NCI-H1694 treated with DMSO at 0.1 percent for 48 hours (cell line): Measurements from ENCODE around the gene ASMT.
"Not testable (repeated sequence)": the region's sequence is repeated elsewhere in the genome, so short reads cannot be mapped to it uniquely, and the experiment has no call there.

ENCODE experiments used
- DNase-seq: peaks from one replicate; lab custom pipeline; 2025; lab: John Stamatoyannopoulos, UW

ASMT gene, protein sequence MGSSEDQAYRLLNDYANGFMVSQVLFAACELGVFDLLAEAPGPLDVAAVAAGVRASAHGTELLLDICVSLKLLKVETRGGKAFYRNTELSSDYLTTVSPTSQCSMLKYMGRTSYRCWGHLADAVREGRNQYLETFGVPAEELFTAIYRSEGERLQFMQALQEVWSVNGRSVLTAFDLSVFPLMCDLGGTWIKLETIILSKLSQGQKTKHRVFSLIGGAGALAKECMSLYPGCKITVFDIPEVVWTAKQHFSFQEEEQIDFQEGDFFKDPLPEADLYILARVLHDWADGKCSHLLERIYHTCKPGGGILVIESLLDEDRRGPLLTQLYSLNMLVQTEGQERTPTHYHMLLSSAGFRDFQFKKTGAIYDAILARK

DNA sequence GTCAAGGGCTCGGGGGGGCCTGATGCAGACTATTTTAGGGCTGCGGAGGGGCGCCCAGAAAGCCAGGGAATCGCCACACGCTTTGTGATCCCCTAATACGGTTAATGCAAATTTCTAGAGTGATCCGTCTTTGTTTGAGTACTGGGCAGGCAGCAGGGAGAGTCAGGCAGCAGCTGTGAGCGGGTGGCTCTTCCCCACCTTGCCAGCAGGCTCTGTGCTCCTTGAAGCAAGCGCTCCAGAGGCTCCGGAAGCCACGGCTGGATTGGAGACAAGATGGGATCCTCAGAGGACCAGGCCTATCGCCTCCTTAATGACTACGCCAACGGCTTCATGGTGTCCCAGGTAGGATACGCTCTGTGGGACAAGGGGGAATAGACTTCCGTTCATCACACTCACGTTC is at the start of gene ASMT:
ASMT (plus strand) TSS at position 133 of the 400 bp plus-strand sequence; CDS start at position 274, 141 bp downstream.
- DNase-seq, result no peak

GRCh38 chrX:1574181-1574580 is 40.7 kb upstream of the ASMT start:
- DNase-seq, result not testable (repeated sequence)

GRCh38 chrX:1576201-1576992 is 38.5 kb upstream of the ASMT start:
- no peak for DNase-seq

- no peak for DNase-seq
Measured at GRCh38 chrX:1577845-1578244, 37.0 kb upstream of the ASMT start.

- DNase-seq, result no peak
Measured at GRCh38 chrX:1578511-1579173, 36.2 kb upstream of the ASMT start.

GRCh38 chrX:1581132-1581531 is 33.7 kb upstream of the ASMT start:
- peak; percentile 11 for DNase-seq

DNA sequence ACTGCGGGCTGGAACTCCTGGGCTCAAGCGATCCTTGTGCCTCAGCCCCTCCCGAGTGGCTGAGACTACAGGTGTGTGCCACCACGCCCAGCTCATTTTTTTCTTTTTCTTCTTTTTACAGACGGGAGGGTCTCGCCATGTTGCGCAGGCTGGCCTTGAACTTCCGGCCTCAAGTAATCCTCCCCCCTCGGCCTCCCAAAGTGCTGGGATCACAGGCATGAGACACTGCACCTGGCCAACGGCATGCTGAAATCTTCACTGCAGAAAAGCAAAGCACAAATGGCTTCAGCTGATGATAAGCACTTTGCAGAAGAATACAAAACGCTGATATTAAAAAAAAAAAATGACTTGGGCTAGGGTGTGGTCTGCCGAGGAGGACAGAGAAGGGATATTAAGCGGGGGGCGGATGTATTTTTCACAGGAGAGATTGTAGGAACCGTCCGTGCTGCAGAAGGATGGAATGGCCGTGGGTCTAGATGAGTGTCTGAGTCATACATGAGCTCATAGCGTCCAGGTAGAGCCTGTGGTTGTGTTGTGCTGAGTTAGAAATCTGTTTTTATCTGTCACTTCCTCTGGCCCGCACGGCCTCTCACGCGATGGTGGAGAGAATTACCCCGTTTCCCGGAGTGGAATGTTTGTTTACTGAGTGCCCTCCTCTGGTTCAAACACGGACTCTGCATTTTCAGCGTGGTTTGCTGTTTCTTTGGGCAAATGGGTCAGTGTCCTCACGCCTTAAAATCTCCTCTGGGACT is 32.0 kb upstream of the ASMT start:
- no peak for DNase-seq

GRCh38 chrX:1584237-1585011 is 30.4 kb upstream of the ASMT start:
- no peak for DNase-seq

DNA sequence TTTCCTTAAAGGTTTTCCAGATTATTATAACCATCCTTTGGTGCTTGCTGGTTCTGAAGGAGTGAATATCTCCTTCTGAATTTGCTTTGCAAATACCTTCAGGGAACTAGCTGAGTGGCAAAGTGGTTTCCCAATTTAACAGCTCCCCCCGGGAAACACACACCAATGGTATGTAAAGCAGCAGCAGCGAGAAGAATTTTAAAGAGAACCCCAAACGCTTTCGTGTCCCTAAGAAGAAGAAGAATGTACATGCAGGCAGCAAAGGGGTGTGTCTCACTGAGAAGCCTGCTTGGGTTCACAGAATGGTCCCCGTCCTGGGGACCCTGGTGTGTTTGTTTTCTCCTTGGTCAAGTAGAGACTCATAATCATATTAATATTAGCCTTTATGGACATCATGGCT is 27.7 kb upstream of the ASMT start:
- no peak for DNase-seq

DNA sequence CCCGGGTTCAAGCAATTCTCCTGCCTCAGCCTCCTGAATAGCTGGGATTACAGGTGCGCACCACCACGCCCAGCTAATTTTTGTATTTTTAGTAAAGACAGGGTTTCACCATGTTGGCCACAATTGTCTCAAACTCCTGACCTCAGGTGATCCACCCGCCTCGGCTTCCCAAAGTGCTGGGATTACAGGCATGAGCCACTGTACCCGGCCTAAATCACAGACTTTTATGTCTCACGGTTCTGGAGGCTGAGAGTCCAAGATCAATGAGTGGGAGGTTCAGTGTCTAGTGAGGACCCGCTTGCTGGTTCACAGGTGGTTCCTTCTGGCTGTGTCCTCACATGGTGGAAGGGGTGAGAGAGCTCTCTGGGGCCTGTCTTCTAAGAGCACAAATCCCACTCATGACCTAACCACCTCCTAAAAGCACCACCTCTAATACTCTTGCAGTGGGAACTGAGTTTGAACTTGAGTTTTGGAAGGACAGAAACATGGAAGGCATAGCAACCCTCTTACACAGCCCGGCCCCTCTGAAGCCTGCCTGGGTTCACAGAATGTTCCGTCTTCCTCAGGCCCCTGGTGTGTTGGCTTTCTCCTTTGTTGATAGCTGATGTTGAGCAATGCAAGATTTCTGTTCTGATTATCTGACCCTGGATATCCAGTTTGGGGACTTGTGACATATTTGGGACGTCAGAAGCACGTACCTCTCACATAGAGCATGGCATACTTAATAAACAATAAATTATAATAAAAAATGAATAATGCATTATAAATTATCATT is 25.3 kb upstream of the ASMT start:
- DNase-seq, result no peak

DNA sequence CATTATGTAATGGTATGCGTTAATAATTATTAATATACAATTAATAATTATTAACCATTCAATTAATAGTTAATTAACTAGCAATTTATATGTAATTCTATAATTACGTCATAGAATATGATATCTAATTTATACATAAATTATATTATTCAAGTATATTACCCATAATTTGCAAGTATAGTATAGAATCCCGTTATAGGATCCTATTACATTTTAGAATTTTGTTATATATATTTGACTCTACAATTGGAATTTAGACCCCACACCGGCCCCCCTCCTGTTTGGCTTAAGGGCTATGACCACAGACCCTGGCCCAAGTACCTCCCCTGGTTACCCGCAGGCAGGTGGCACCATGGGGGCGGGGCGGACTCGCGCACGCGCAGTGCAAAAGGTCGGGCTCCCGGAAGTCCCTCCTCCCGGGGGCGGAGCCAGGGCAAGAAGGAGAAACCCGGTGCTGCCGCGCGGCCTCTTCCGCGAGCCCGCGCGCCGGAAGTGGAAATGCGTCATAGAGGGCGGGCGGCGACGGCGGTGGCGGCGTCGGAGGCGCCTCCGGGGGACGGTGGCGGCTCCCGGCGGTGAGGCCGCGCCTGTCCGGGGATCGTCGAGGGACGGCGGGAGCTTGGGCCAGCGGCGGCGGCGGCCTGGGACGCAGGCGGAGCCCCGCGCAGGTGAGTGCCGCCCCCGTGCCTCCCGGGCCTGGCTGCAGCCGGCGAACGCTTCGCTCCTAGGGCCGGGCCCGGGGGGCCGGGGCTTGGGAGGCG is 23.6 kb upstream of the ASMT start, which contains the start of gene AKAP17A:
AKAP17A (plus strand) TSS at position 503 of the 761 bp plus-strand sequence. CDS start 1,859 bp downstream, outside the sequence.
- peak; percentile 52 for DNase-seq

DNA sequence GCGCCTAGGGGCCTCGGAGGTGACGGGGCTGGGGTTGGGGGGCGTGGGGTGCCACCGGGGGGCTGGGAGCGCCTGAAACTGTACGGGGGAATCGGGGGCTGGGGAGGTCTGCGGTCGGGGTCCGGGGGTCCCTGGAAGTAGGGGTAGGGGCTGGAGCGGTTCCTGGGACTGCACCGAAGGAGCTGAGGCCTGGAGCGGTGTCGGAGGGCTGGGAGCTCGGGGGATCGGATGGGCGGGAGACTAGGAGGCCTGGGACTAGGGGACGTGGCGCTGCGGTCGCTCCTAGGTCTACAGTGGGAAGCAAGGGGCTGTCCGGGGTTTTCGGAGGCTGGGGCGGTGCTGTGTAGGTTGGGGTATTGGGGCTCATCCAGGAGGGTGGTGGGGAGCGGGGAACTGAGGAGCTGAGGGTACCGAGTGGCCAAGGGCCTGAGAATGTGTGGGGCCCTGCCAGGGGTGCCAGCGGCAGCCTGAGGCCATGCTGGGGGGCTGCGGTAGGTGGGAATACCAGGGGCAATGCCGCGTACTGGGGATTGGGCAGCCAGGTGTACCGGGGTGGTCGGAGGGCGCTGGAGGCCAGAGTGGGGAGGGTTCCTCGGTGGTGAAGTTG is 22.9 kb upstream of the ASMT start:
- DNase-seq, result no peak

GRCh38 chrX:1592470-1593142 is 22.3 kb upstream of the ASMT start:
- no peak for DNase-seq

GRCh38 chrX:1593286-1594271 is 21.3 kb upstream of the ASMT start:
- no peak for DNase-seq

DNA sequence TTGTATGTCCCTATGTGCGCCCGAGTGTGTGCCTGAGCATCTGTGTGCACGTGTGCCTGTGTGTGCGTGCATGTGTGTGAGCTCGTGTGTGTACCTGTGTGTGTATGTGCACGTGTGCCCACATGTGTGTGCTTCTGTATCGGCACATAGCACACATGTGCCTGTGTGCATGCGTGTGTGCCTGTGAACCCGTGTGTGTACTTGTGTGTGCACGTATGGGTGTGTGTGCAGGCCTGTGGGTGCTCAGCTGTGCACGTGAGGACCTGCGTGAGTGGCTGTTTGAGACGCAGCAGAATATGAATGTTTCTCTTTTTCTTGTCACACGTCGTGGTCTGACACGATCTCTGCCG is 19.2 kb upstream of the ASMT start:
- DNase-seq, result no peak

DNA sequence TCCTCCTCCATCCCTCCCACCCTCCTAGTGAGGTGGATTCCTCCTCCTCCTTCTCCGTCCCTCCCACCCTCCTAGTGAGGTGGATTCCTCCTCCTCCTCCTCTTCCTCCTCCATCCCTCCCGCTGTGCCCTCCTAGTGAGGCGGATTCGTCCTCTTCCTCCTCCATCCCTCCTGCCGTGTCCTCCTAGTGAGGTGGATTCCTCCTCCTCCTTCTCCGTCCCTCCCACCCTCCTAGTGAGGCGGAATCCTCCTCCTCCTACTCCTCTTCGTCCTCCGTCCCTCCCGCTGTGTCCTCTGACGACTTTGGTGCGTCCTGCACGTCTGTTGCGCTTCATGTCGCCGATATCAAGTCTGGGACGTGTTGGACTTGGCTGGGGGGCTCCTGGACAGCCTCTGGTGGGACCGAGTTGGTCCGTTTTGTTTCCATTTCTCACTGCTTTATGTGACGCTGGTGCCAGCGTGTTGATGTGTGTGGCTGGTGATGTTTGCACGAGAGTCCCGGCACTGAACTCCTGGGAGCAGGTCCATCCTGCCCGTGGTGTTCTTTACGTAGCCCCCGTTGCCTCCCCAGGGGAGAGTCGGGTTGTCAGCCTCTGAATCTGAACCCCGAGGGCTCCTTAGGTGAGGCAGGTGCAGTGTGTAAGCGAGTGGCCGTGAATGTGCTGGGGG is 18.0 kb upstream of the ASMT start:
- no peak for DNase-seq
